Keratinocyte (primary cell): ENCODE measurements around the gene SVOP.

Experiments used
- CTCF ChIP-seq, 3 experiments: IDR thresholded peaks in 1 of 3; conservative IDR thresholded peaks in 1 of 3; optimal IDR thresholded peaks in 1 of 3; 2 replicates in 2 of 3; 3 replicates in 1 of 3; pipeline versions ENCODE3 to v1.5.1; 2011; ENCODE audit warnings: low read length in 3 of 3, mild to moderate bottlenecking in 3 of 3, moderate library complexity in 2 of 3, control low read depth in 1 of 3, inconsistent platforms in 1 of 3; ENCODE audit not compliant: insufficient read depth in 2 of 3; ENCODE audit errors: extremely low read depth in 1 of 3
- EZH2 ChIP-seq: IDR thresholded peaks from one replicate; pipeline ENCODE4 v1.6.1; 2012; ENCODE audit warnings: inconsistent platforms, mild to moderate bottlenecking, low read length, moderate library complexity

GRCh38 chr12:108899145-108899544, 121.7 kb downstream of the SVOP start:
- TF ChIP-seq CTCF (optimal IDR thresholded peaks at IDR 0.05 in 1 of 3, IDR thresholded peaks at IDR 0.05 in 1 of 3, conservative IDR thresholded peaks at IDR 0.05 in 1 of 3; ENCODE audit: extremely low read depth in 1 of 3, insufficient read depth in 2 of 3, low read length in 3 of 3) (no peak), EZH2 (no peak)
